Activated CD8-positive, alpha-beta memory T cell treated with anti-CD3 and anti-CD28 coated beads for 48 hours (primary cell): ENCODE results near the gene CCDC191.

Experiments
- DNase-seq, 3 experiments: peaks; one replicate each; pipeline ENCODE4 v3.0.0-alpha.2; 2020; ENCODE audit warnings: low read depth in 2 of 3, low spot score in 2 of 3

CCDC191 gene, protein sequence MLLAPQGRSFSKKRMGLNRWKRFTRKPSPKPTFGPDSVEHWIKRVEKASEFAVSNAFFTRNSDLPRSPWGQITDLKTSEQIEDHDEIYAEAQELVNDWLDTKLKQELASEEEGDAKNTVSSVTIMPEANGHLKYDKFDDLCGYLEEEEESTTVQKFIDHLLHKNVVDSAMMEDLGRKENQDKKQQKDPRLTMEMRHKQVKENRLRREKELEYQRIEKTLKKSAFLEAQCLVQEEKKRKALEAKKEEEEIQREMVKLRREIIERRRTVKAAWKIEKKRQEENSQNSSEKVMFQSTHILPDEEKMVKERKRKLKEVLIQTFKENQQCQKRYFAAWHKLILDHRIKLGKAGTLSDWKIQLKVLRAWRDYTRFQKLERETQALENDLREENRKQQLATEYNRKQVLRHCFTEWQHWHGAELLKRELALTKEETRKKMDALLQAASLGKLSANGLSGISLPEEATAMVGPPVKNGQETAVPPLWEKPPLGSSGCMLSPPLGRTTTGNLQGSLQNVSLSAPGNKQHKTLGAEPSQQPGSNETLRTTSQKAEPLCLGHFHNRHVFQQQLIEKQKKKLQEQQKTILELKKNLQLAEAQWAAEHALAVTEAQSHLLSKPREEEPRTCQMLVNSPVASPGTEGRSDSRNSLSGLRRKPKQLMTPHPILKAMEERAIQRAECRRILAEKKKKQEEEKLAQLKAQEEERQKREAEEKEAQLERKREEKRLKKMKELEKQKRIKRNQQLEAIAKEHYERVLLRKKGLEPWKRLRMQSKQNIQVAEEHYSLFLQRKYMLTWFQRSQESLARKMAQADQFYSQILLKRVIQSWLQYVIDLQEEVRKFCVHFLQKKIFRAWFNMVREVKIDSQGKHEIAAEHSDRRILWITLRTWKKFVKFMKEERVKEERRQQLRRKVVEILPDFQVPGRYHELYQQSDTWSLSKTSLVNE

DNA sequence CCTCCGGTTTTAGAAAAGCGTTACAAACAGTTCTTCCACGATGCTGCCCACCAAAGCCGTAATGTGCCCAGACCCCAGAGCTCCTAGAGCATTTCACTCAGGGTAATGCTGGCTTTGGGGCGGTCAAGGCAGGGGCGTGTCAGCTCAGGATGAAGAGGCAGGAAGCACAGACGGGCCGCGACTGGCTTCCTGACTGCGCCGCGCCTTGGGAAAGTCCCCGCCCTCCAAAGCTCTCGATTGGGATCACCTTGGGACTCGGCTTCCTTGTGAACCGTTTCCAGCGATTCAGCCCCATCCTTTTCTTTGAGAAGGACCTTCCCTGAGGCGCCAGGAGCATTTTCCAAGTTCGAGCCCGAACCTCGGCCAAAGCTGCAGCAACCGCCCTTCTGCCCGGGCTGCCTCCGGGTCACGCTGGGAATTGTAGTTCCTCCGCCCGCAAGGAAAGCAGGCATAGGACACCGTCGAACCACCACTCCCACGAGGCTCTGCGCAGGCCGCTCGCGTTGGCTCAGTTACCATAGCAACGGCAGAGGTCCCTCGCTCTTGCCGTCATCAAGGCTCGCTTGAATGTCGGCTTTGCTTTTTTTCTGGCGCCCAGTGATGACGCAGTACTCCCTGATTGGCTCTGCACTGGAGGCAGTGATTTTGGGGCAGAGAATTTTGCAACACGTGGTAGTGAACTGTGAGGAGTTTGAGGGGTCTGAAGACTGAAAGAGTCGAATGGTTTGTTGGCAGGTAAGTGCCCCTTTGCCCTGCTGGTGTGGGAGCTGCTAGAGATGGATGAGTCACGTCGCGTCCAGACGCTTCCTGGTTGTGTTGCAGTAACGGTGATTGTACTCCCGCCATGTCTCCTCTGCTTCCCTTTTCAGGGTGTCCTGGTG is at the start of gene CCDC191, which contains the start of gene QTRT2:
CCDC191 (minus strand) TSS at position 397 of the 881 bp plus-strand sequence; CDS start at position 337, 60 bp downstream.
QTRT2 (plus strand) TSS at position 608 of the 881 bp plus-strand sequence. CDS start 8,521 bp downstream, outside the sequence.
- peak; percentile 84 to 98 (median 92) for DNase-seq

DNA sequence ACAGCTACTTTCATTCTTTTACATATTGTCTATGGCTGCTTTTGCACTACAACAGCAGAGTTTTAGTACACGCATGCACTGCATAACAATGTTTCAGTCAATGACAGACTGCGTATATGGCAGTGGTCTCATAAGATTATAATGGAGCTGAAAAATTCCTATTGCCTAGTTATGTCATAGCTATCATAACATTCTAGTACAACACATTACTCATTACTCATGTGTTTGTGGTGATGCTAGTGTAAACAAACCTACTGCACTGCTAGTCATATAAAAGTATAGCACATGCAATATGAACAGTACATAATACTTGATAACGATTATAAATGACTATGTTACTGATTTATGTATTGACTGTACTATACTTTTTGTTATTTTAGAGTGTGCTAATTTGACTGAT is 48.1 kb upstream of the CCDC191 start:
- no peak for DNase-seq

DNA sequence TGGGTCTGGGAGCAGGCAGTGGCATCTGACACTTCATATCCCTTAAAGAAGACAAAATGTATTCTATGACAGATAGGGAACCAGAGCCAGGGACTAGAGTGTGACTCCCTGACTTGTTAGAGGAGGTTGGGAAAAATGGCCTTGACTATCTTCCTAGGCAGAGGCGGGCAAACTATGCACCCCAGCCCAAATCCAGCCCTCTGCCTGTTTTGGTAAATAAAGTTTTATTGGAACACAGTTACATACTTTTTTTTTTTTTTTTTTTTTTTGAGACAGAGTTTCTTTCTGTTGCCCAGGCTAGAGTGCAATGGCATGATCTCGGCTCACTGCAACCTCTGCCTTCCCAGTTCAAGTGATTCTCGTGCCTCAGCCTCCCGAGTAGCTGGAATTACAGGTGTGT is 47.5 kb upstream of the CCDC191 start:
- DNase-seq = no peak

DNA sequence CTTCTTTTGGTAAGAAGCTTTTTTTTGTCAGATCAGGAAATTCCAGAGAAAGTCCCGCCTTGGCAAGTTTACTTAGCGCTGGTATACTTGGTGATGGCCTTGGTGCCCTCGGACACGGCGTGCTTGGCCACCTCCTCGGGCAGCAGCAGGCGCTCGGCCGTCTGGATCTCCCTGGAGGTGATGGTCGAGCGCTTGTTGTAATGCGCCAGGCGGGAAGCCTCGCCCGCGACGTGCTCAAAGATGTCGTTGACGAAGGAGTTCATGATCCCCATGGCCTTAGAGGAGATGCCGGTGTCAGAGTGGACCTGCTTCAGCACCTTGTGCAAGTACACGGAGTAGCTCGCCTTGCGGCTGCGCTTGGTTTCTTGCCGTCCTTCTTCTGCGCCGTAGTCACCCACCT is 46.9 kb upstream of the CCDC191 start:
- no peak for DNase-seq

DNA sequence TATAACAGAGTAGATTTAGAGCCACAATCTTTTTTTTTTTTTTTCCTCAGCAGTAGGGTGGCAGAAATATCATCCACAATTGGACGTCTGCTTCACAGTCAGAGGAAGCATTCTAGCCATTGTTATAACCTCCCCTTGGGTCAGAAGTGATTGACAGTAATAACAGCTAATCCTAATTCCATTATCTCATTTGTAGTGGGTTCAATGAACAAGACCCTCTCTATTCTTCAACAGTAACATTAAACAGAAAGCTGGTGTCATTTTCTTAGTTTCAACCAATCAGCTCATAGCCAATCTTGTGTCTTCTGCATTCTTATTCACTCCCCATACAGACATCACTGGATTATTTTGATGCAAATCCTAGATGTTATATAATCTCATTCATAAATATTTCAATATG is 44.8 kb upstream of the CCDC191 start:
- no peak for DNase-seq

DNA sequence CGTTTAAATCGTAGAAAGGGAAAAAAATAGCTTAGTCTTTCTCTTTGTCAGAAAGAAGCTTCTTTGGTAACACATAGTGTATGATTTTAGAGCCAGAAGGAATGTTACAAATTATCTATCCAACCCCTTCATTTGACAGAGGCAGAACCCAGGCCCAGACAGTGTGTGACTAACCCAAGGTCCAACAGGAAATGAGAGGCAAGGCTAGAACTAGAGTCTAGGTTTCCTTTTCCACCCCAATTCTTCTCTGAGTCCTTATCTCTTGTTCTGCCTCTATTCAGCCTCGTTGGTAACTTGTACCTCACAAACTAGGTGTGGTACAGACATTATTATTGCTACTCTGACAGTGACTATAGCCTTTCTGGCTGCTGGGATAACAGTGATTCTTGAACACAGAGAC is 39.5 kb upstream of the CCDC191 start:
- DNase-seq = no peak

DNA sequence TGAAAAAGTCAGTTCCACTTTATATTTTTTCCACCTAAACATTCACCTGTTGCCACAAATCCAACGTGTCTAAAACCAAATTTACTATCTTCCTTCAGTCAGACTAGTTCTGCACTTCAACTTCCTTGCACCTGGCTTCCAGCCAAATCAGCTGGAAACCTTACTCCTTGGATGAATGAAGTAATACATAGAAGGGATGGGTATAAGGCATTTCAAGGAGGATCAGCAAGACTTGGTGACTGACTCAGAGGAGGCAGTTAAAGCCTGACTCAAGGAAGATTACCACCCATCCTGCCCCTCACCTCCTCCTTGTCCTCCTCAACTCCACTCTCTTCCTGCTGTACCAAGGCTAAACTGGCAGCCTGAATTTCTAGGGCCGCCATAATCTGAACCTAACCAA is 37.3 kb upstream of the CCDC191 start:
- no peak for DNase-seq

DNA sequence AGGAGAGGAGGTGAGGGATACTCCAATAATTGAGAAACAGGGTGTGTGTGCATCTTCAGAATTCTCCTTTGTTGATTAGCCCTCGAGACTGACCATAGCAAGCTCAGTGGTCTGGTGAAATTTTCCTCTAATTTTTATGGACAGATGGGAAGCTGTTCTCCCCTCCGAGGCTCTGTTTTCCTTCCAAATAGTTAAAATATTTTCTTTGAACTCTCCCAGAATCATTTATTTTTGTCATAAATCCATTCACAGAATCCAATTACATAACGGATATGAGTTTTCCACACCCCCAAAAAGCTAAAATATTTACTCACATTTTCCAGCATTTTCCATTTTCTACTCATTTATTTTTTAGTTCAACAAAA is 36.7 kb upstream of the CCDC191 start:
- DNase-seq = no peak

DNA sequence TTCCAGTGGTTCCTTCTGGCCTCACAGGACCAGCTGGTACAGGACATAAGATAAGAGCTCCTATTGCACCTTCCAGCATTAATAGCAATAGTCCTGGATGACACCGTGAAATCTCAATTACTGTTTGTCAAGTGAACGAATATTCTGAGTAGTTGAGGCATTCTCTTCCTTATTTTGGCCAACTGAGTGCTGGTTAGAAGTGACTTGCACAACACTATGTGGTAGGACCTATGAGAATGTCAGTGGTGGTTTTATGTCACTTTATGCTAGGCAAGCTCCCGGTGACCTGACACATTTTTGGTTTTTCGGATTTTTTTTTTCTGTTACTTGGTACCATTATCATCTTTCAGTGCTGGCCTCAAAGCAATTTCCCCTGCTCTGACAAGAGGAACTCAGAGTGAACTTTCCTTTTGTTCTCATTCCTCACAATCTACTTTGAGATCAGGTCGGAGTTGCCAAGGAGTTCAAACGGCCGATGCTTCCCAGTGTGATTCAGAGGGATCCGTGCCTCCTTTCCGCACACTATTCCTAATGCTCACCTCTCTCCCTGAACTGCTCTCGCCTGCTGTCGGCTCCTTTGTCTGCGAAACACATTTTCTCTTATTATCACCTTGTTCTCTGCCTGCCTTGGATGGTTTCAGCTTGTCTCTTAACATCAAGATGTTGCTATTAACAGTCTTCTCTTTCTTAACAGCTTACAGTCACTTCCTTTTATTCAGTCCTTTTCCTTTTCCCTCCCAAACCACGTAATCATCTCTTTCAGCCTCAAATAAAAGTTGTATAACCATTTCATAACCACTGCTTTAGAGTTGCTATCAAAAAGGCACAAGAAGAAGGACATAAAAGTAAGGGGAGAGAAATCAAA is 36.1 kb upstream of the CCDC191 start:
- DNase-seq = no peak

DNA sequence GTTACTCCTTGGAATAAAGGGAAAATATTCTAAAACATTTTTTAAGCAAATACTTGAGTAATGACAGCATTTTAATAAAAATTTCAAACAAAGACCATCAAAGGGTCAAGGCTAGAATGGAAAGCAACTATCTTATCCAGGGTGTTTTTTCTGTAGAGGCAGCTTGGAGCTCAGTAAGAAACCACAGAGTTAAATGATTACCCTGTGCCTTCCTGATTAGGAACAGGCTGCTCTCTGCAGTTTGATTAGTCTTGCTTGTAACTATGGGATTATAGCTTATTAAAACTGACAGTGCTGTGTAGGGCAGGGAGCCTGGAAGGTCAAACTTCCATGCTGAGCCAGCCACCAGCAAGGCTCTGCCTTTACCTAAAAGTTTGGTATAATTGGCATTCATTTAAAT is 33.3 kb upstream of the CCDC191 start:
- no peak for DNase-seq

DNA sequence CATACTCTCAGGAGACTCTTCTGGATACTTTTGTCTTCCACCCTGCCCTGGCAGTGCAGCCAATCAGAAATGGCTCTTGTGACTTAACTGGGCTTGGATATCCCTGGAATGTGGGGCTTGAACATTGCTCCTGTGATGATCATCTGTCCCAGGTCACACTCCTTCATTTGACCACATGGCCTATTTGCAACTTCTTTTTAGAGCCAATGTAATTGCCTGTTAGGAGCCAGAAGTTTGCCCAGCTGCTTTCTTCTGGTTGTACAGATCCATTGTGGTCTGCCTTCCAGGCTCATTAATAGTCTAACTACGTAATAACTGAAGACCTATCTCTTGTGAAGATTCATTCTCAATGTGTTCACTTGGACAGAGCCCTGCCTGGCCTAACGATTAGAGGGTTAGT is 30.0 kb upstream of the CCDC191 start:
- DNase-seq = no peak

DNA sequence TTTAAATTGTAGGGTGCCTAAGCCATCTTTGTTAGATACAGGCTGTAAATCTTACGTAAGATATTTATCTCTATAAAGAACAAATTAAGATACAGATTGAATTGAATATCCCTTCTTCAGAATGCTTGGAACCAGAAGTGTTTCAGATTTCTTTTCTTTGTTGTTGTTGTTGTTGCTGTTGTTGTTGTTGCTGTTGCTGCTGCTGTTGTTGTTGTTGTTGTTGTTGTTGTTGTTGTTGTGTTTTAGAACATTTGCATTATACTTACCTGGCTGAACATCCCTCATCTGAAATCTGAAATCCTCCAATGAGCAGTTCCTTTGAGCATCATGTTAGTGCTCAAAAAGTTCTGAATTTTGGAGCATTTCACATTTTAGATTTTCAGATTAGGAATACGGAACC is 26.8 kb upstream of the CCDC191 start:
- DNase-seq = no peak

DNA sequence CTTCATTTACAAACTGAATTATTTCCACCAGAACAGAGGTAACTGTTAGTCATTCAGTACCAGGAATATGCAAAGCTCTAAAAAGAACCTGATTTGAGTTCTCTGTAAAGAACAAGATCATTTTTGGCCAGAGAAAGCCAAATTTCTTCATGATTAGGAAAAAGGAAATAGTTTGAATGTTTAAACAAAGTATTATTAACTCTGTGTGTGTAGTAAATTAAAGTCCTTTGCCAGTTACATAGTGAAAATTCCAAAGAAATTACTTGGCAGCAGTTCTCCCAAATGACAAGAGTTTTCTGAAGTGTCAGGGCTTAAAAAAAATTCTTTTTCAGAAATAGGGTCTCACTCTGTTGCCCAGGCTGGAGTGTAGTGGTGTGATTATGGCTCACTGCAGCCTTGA is 24.7 kb upstream of the CCDC191 start:
- no peak for DNase-seq

DNA sequence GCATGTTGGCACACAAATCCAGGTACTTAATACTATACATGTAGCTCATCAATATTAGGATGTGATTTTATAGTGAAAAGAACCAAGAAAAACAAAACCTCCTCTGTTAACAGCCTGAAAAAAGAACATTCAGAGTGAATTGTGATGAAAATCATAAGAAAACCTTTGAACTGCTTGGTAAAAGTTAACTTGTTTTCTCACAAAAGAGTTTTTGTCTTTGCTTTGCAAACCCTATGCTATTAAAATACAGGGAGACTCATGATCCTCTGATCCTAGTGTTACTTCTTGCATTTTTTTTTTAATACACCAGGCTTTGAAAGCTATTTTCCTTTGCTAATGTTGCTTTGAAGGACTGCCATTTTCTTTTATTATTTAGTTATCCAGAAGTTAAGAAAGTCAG is 23.9 kb upstream of the CCDC191 start:
- no peak for DNase-seq

DNA sequence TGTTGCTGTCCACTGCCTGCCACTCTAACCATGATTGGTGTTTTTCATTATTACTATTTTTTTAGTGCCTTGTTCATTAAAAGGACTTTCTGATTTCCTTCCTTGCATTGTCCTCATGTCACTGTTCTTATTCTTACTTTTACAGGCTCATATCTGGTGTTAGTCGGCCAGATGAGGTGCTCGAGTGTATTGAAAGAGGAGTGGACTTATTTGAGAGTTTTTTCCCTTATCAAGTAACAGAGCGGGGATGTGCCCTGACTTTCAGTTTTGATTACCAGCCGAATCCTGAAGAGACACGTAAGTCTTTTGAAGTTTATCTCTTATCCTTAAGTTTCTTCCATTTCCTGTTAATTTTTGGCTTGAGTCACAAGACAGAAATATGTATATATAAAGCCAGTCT is 23.4 kb upstream of the CCDC191 start:
- no peak for DNase-seq

DNA sequence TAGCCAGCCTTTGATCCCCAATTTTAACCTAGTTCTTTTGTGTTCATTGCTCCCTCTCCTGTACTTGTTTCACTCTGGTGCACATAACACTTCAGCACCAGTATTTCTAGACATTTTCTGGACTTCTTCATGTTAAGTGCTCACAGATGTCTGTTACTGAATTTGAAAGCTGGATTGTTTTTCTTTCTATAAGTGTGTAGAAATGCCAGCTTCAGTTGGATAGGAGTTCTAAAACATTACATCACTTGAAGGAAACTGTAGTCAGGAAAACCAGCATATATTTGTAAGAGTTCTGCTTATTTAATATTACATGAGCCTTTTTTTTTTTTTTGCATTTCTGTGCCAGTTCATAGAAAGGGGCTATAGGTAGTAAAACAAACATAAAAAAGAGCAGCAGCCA is 21.8 kb upstream of the CCDC191 start:
- no peak for DNase-seq

DNA sequence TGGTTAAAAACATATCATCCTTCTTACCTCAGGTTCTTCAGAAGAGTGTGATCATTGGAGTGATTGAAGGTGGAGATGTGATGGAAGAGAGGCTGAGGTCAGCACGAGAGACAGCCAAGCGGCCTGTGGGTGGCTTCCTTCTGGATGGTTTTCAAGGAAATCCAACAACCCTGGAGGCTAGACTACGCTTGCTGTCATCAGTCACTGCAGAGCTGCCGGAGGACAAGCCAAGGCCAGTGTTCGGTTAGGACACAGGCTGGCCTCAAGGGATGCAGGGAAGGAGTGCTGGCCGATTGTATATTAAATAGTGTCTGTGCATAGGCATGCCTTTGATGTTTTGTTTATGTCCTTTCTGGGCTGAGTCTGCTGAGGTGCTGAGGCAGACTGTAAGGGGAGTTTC is 20.4 kb upstream of the CCDC191 start:
- no peak for DNase-seq

DNA sequence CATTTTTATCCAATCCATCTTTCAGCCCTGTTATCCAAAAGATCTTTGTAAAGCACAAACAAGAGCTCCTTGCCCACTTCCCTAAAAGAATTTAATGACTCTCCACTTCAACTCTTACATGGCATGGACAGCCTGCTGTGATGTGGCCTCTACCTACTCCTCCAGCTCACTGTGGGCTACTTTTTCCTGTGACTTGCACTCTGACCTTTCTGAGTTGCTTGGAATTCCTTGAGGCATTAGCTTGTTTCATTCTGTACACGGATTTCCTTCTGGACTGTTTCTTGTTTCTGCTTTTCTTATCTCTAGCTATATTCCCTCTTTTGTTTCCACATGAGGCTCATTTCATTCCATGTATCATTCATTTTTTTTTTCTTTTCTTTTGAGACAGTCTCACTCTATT is 15.5 kb upstream of the CCDC191 start:
- no peak for DNase-seq

DNA sequence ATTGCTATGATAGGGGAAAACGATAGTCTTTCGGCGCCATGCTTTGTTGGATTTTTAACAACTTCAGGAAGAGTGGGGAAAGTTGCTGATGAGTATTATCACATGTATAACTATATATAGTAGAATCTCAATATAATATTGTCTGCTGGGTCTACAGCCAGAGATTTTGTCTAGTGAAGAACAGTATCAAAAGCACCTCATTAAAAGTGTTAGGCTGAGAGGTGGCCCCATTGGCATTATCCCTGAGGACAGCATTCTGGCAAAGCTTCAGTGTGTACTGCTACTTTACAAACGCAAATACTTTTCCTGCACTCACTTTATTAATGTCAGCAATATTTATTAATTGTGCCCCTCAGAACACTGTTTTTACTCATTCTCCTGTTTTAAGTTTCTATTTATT is 12.0 kb upstream of the CCDC191 start:
- no peak for DNase-seq

DNA sequence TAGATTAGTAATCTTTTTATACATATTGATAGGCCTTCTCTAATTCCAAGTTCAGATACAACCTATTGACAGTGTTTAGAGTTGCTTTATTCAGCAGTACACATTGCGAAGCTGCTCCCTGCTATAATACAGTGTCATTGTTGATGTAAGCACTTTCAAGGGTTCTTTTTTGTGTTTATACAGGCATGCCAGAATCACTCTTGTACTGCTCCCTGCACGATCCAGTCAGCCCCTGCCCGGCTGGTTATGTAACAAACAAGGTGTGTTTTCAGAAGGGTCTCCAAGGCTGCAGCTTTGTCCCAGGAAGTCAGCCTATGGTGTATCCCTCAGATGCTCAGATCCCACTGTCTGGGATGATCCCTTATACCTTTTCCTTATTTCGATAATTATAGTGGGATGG is 11.5 kb upstream of the CCDC191 start:
- DNase-seq = no peak
